HG02943 (cell line): ENCODE data around the gene SDK2.

Experiments used
- ATAC-seq: cut with Tn5 transposase; IDR thresholded peaks from one replicate; pipeline ENCODE4 v1.9.1; 2021; ENCODE audit warnings: mild to moderate bottlenecking, low read depth, moderate library complexity; ENCODE audit not compliant: unreplicated experiment

SDK2 gene

DNA sequence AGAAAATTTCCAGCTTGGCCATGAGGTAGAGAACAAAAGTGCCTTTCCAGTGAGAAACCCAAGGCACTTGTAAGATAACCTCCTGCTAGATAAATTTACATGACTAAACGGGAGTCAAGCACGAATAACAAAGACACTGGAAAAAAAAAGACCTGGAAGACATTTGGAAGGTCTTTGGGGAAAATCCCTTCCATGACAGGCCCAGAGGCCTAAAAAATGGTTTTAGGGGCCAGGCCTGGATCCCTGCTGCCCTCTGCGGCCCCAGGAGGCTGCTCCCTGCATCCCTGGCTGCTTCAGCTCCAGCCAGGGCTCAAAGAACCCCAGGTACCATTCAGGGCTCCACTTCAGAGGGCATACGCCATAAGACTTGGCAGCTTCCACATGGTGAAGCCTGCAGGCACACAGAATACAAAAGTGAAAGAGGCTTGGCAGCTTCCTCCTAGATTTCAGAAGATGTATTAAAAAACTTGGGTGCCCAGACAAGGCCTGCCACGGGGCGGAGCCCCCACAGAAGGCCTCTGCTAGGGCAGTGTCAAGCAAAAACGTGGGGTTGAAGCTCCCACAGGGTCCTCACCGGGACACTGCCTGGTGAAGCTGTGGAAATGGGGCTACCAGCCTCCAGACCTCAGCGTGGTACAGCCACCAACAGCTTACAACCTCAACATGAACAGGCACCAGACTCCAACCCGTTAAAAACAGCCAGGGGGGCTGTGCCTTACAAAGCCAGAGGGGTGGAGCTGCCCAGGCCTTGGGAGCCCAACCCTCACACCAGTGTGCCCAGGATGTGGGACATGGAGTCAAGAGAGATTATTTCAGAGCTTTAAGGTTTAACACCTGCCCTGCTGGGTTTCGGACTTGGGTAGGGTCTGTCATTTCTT is 77.1 kb downstream of the SDK2 start:
- no peak for ATAC-seq

DNA sequence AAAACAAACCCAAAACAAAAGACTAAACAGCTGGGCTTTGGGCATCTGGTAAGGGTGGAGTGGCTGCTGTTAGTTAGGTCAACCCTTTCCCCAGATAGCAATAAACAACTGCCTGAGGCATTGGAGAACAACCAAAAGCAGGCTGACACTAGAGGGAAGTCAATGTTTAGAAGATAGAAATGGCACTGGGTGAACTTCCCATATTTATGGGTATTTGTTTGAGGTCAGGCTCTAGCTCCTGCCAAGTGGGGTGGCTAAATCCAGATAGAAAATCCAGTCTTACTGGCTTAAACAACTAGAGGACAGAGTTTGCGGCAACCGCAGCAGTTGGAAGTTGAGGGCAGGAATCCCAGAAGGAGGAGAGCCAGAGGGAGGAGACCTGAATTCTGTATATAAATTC is 79.4 kb downstream of the SDK2 start:
- ATAC-seq, result no peak

DNA sequence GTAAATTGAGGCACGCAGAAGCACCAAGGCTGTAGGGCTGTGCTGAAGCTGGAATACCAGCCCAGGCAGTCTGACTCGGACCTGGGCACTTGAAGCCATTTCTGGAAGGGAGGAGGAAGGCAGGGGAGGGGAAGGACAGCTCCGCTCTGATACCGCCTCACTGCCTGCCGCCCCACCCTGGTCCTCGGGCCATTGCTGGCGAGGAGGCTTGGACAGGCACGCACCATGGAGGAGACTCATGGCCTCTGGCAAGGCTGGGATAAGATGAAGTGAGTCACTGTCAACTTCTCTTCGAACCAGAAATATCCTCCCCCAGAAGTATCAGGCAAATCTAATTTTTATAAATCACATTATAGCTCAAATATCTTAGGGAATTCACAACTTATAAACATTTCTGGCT is 81.3 kb downstream of the SDK2 start:
- ATAC-seq, result no peak

DNA sequence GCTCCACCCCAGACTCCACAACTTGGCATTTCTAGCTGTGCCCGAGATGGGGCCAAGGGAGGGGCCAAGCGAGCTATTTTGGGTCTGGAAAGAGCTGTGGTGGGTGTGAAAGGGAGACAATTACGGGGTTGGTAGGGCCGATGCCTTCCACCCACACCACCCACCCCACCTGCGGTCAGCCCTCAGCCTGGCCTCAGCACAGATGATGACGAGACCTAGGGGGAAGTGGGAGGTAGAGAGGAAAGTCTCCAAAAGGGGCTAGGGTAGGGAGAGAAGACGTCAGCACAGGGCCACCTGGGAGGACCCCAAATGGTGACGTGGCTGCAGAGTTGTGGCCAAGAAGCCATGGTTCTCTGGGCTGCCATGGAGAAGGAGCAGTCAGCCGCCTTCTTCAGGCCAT is 83.1 kb downstream of the SDK2 start:
- no peak for ATAC-seq

DNA sequence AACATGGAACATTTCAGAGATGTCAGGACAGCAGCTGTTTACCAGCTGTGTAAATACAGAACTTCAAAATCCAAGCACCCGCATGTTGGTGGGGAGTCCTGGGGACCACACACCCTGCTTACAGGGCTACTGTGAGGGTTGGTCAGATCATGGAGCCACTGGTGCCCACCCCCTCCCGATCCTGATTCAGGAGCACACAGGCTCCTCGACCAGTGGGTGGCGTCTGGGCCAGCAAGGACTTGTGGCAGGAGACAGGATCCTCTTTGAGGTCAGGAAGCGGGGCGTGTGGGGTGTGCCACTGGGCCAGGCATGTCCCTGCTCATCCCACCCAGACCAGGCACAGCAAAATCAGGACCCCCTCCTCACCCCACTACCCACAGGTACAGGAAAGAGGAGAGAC is 83.6 kb downstream of the SDK2 start:
- no peak for ATAC-seq

DNA sequence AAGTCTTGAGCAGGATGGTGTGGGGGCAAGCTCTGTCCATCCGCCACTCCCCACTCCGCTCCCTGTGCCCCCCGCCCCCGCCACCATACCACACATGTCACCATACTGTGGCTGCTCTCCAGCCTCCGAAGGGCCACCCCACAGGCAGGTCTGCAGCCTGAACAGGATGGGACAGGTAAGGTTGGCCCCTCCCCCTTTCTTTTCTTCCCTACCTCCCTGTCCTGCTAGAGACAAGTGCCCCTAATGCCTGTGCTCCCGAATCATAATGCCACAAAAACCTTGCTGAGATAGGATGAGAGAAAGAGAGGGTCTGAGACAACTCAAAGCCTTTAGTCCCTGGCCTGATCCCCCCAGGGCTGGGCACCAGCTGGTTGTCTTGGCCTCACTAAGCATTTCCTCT is 84.7 kb downstream of the SDK2 start:
- ATAC-seq, result no peak

DNA sequence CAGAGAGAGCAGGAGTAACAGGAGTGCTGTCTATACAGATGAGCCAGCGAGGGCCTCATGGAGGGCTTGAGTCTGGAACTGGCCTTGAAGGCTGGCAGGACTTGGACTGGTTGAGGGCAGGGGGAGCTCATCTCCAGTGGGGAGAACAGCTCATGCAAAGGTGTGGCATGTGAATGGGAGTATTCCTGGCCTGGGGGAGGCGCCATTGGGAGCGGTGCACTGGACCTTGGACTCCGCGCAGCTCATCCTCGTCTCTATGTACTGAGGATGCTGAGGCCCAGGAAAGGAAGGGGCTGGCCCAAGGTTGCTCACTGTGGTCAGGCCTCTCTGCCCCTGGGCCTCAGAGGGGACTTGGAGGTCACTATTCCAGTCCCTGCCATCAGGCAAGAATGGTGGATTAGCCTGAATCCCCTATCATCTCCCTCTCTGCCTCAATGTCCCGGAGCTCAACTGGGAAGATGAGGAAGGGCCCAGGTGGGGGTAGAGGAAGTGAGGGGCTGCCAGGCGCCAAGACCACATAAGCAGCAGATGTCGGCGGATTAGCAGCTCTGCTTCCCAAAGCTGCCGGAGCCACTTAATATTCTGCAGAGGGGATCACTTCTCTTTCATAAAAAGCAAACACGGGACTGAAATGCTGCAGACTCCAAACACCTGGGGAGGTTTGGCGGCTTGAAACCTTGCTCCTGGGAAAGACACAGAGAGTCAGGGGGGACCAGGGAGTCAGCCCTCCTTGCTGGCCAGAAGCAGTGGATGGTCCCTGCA is 88.9 kb downstream of the SDK2 start:
- no peak for ATAC-seq

DNA sequence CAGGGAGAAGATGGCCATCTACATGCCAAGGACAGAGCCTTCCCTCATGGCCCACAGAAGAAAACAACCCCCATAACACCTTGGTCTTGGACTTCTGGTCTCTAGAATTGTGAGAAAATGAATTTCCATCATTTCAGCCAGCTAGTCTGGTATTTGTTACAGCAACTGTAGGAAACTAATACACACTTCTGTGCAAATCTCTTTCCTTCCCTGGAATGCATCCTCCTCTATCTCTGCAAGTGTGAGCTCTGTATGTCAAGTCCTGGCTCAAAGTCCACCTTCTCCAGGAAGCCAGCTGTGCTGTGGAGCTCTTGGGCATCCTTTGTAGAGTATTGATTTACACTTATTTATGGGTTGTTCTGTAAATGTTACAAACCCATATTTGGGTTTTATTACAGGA is 89.7 kb downstream of the SDK2 start:
- no peak for ATAC-seq

DNA sequence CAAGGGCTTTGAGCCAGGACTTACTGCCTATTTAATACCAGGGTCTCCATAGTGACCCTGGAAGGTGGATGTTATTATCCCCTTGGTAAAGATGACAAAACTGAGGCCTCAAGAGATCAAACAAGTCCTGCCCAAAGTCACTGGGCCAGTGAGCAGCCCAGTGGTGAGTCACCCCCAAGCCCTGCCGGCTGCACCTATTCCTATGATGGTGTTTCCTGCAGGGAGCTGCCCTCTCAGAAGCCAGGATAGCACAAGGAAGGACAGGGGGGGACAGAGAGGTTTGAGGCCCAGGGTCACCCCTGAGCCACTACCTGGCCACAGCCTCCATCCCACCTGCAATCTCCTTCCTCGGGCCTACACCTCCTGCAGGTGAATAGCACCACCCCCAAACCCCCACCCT is 90.9 kb downstream of the SDK2 start:
- no peak for ATAC-seq

DNA sequence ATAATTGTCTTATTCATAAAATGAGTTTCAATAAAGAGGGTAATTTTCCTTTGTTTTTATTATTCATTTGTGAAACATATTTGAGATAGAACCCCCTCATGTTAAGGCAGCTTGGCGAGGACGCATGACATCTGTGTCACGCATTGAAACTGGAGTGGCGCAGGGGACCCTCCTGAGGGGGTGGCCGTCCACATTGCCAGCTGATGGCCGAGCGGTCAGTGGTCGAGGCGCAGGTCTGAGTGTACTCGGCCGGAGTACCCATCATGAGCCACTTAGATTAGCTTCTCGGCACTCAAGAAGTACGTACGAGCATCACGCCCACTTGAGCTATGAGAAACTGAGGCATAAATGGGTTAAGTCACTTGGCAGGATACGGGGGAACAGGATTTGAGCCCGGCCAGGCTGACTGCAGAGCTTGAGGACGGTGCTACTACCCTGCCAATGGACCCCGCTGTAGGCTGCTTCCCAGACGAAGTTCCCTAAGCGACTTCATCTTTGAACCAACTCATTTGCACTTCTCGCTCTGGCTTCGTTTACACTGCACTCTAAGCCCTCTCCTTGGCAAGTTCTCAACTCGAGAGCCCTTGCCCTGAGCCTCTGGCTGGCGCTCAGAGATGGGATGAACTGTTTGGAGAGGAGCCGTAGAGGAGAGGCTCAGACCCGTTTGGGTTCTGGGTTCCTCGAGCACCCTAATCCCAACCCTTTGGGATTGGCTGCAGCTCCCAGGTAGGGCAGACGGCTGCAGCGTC is 91.8 kb downstream of the SDK2 start:
- no peak for ATAC-seq

DNA sequence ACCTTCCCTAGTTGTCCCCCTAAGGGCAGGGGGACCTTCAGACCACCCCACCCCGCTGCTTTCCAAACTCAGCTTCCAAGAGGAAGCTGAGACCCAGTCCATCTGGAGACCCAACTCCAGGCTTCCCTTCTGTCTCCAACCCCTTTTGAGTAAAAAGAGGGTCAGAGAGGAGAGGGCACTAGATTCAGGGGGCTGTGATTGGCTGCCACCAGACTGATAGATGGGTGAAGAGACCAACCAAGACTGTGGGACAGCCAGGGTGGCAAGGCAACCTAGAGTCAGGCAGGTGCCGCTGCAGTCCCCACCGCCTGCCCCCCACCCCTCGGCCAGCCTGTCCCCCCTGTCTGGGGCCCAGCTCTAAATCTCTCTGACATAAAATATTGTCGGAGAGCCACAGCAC is 92.5 kb downstream of the SDK2 start:
- no peak for ATAC-seq

DNA sequence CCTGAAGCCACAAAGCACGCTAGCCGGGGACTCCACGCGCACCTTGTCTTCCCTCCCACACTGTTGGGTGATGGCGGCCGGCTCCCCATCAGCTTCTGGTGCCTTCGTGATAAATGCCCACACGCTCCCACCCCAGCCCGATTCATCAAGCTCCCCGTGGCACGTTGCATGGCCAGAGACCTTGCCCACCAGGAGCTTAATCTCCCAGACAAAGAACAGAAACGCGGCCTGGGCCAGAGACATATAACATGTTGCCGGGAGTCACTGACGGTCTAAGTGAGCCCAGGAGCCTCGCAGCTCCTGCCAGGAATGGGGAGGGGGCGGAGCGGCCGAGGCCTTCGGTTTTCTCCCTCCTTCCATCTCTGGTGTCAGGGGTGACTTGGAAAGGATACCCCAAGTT is 93.1 kb downstream of the SDK2 start:
- no peak for ATAC-seq

DNA sequence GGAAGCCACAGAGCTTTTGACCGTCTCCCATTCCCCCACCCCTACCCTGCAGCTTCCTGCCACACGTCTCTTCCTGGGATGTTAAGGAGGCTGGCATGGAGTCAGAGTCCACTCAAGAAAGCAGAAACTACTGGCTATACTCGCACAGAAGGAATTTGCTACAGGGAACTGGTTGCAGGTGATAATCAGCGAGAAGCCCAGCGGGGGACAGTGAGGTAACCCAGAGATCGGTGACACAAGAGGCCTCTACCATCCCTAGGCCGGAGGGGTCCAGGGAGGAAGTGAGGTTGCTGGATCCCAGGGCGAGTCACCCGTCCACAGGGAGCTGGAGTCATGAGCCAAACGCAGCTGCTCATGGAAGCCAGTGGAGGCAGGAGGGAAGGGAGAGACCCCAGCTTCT is 93.7 kb downstream of the SDK2 start:
- ATAC-seq, result no peak

DNA sequence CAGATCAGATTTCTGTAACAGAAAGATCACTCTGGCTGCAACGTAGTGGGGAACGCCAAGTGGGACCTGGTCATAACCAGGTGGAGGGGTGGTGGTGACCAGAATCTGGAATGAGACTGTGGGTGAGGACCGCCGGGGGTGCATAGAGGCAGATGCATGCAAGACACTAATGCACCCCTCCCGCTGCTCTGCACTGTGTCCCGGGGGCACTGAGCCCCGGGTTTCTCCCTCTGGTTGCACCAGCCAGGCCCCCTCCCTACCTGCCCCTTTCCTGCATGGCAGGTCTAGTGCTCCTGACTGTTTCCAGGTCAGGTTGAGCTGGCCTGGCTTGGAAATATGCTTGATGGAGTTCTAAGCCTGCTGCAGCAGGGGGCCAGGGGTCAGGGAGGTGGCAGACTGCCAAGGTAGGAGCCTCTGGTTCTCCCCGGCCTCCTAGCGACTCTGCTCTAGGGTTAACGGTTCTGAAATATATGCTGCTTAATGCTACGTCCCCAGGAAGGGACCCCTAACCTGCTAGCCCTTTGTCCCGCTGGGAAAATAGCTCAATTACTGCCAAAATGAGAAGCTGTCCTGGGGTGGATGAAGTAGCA is 94.3 kb downstream of the SDK2 start:
- ATAC-seq, result no peak

DNA sequence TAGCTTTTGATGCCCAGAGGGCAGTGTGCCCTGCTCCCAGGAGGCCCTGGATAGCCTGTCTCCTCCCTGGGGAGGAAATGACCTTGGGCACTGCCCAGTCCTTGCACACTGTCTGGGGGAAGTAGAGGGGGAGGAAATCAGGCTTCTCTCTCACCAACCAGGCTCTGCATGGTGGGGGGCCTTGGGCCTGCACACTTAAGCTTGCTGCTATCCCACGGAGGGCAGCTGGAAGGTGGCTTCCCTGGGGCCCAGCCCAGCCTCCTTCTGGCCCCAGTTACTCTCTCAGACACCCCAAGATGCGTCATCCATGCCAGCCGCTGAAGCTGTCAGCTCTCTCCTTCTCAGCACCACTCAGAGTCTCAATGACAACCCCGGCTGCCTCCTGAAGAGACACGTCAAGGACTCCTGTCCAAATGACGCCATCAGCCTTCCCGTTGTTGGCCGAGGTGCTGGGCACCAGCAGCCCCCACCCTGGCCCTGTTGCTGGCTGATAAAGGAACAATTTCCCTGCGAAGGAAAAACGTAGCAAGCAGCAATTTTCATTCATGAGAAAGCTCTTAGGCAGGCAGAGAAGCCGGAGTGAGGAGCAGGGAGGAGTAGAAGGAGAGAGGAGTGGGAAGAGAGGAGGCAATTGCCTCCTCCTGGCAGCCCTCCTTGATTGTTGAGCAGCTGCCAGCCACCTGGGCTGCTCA is 95.5 kb downstream of the SDK2 start:
- no peak for ATAC-seq

DNA sequence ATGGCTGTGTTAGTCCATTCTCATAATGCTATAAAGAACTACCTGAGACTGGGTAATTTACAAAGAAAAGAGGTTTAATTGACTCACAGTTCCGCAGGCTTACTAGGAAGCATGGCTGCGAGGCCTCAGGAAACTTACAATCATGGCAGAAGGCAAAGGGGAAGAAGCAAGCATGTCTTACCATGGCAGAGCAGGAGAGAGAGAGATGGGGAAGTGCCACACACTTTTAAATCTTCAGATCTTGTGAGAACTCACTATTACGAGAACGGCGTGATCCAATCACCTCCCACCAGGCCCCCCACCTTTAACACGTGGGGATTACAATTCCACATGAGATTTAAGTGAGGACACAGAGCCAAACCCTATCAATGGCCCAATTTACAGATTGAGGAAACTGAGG is 96.5 kb downstream of the SDK2 start:
- ATAC-seq, result no peak

DNA sequence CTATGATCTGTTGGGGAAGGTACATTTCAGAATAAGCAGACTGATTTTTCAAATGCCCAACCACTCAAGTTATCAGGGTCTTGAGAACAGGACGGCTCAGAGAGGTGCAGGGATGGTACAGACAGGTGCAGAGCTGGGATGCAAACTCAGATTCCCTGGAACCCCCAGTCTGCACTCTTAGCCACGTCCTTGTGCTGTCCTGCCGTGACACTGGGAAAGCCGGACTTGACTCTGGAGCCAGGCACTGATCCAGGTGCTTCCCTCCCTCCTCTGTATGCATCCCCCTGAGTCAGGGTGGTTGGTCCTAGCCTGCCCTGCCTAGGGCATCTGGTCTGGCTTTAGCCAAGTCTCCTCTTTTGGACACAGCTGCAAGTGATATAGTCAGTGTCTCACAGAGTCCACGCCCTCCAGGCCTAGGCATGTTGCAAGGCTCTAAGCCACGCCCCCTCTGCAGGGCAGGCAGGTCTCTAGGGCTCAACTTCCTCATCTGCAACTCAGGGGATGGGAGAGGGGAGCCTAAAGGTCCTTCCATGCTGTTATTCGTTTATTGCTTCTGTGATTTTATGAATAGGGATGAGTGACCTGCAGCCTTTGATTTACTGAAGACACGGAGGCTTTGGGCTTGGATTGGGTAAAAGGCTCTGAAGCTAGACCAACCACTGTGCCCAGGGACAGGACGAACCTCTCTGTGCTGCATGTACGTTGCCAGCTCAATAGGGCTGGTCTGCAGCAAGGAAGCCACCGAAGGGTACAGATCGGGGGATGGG is 97.3 kb downstream of the SDK2 start:
- no peak for ATAC-seq

DNA sequence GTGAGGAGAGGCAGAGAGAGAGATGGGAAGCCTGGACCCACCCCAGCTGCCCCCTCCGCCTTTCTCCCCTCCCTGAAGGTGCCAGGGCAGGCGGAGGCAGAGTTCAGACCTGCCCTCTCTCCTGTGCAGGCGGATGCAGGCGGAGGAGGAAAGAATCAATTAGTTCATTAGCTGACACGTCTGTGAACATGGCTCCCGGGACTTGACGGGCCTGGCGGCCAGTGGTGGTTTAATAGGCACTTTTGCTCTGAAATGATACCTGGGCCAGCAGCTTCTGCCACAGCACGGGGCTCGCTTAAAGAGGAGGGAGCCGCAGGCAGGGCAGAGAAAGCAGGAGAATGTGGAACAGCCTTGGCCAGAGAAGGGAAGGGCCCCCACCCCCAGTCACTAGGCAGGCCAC is 98.1 kb downstream of the SDK2 start:
- ATAC-seq, result no peak
